Fibroblast of pulmonary artery (primary cell): ENCODE measurements around the gene CAMSAP1.

Experiments used
- DNase-seq: peaks from one replicate; pipeline ENCODE4 v3.0.0-alpha.2; 2010; ENCODE audit warnings: low read depth
- H3K4me3 ChIP-seq: replicated peaks from 2 replicates; pipeline ENCODE4 v1.5.1; 2011; ENCODE audit warnings: low read depth, mild to moderate bottlenecking, control low read depth, low read length, moderate library complexity
- TF ChIP-seq, protein P1 (sequence below): IDR thresholded peaks from 2 replicates; pipeline ENCODE4 v1.5.1; 2011; ENCODE audit warnings: mild to moderate bottlenecking, control low read depth, low read length, inconsistent platforms; ENCODE audit errors: missing control alignments

Gene CAMSAP1

DNA sequence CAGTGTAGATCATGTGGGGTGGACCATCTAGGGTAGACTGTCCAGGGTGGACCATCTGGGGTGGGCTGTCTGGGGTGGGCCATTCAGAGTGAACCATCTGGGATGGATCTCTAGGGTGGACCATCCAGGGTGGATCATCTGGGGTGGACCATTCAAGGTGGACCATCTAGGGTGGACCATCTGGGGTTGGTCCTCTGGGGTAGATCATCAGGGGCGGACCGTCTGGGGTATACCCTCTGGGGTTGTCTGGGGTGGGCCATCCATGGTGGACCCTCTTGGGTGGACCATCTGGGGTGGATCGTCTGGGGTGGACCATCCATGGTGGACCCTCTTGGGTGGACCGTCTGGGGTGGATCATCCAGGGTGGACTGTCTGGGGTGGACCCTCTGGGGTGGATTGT is 141.1 kb downstream of the CAMSAP1 start:
- peak; percentile 18 for DNase-seq
- TF ChIP-seq, protein P1, sequence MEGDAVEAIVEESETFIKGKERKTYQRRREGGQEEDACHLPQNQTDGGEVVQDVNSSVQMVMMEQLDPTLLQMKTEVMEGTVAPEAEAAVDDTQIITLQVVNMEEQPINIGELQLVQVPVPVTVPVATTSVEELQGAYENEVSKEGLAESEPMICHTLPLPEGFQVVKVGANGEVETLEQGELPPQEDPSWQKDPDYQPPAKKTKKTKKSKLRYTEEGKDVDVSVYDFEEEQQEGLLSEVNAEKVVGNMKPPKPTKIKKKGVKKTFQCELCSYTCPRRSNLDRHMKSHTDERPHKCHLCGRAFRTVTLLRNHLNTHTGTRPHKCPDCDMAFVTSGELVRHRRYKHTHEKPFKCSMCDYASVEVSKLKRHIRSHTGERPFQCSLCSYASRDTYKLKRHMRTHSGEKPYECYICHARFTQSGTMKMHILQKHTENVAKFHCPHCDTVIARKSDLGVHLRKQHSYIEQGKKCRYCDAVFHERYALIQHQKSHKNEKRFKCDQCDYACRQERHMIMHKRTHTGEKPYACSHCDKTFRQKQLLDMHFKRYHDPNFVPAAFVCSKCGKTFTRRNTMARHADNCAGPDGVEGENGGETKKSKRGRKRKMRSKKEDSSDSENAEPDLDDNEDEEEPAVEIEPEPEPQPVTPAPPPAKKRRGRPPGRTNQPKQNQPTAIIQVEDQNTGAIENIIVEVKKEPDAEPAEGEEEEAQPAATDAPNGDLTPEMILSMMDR = no peak
- no peak overlapping the region for H3K4me3 ChIP-seq

DNA sequence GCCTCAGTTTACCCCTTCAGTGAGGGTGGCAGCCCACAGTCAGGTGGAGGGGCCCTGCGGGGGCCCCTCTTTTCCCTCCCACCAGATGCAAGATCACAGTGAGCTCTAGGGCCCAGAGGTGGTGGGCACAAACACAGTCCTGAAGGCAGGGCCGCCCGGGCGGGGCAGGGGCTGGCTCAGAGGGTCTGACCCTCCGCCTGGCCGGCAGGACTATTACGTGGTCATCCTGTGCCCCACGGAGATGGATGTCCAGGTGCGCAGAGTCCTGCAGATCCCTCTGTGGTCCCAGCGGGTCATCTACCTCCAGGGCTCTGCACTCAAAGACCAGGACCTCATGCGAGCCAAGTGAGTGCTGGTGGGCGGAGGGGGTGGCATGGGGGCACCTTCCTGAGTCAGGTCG is 141.9 kb downstream of the CAMSAP1 start:
- no peak overlapping the region for H3K4me3 ChIP-seq
- no peak for DNase-seq
- TF ChIP-seq, protein P1 = no peak

DNA sequence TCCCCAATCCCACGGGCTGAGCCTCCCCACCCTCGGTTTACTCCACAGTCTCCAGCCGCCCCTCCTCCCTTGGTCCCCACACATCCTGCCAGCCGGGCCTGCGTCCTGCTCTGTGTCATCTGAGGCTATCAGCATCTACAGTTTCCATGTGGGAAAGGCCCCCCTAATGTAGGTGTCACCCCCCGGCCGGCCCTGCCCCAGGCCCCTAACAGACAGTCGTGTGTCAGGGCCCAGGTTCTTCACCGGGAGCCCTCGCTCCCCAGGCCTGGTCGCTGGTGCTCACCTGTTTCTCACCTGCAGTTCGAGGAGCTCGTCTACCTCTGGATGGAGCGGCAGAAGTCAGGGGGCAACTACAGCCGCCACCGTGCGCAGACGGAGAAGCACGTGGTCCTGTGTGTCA is 142.6 kb downstream of the CAMSAP1 start:
- TF ChIP-seq, protein P1 = no peak
- no peak for DNase-seq
- no peak overlapping the region for H3K4me3 ChIP-seq

DNA sequence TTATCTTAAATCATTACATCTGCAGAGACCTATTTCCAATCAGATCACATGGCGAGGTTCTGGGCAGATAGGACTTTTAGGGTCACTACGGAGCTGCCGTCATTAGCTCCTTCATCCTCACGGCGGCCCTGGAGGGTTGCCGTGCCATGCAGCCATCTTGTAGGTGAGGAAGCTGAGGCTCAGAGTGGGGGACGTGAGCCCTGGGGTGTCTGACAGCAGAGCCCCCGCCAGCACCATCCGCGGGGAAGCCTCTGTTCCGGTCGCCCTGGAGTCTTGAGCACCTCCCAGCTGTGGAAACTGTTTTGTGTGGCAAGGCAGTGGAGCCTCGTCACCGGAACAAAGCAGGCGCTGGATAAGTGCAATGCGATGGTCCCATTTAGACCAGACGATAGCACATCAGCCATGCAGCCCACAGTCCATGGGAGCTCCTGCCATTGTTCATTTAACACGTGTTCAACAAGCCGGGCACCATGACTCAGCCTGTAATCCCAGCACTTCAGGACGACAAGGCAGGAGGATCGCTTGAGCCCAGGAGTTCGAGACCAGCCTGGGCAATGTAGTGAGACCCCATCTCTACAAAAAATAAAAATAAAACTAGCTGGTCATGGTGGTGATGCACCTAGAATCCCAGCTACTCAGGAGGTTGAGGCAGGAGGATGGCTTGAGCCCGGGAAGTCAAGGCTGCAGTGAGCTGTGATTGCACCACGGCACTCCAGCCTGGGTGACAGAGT is 143.5 kb downstream of the CAMSAP1 start:
- DNase-seq = no peak
- H3K4me3 ChIP-seq = no peak overlapping the region
- TF ChIP-seq, protein P1 = no peak

DNA sequence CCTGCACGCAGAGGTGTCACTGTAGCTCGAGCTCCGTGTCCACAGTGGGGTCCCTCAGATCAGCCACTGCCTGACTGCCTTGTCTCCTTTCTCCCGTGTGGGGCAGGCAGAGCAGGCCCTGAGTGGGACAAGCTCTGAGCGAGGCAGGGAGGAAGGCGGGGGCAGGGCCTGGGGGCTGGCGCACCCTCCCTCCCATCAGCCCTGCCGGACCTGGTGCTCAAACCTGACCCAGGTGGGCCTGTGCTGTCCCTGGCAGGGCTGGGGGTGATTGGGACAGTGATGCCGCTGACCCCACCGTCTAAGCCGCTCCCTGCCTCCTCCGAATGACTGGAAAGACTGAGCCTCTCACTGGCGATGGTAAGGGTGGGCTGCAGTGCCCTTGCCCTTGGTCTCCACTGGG is 144.4 kb downstream of the CAMSAP1 start:
- TF ChIP-seq, protein P1 = no peak
- H3K4me3 ChIP-seq = no peak overlapping the region
- no peak for DNase-seq

DNA sequence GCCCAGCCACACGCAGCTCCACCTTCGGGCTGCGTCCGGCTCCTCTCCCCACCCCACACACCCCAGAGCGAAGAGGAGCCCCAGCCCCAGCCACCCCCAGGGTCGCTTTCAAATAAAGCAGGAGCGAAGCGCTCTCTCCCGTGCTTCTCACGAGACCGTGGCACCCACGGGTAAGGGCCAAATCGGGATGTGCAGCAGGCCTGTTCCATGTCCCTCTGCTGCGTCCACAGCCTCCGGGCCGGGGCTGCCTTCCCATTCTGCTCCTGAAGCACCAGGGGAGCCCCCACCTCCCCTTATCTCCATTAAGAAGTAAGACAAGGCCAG is 145.5 kb downstream of the CAMSAP1 start:
- TF ChIP-seq, protein P1 = no peak
- no peak for DNase-seq
- no peak overlapping the region for H3K4me3 ChIP-seq

DNA sequence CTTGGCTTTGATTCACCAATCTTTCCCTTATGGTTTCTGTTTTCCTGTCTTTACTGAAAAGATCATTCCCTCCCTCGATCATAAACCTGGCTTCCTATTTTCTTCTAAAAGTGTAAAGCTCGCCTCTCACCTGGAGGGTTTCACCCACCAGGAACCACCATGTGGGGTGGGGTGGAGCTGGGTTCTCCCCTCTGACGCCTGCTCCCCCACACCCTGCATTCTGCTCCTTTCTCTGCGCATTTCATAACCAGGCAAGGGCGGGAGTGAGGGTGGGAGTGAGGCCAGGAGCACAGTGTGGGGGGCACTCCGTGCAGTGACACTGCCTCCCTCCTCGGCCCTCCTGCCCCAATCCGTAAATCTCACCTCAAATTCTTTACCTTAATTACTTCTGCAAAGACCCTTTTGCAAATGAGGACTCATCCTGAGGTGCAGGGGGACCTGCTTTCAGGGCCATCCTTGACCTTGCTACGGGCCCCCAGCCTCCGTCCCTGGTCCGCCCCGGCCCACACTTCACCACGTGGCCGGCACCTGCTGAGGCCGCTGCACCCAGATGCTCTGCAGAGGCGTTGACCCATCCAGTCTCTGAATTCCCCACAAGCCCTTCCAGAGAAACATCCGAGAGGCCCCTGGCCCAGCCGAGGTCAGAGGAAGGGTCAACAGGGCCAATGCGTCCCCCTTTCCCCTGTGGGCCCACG is 146.0 kb downstream of the CAMSAP1 start:
- no peak for DNase-seq
- no peak overlapping the region for H3K4me3 ChIP-seq
- TF ChIP-seq, protein P1 = no peak
